ENCODE results near the gene PTPRF.

- no peak for TF ChIP-seq TAF1 (conservative IDR thresholded peaks at IDR 0.05)
- no peak for TF ChIP-seq RAD21 (IDR thresholded peaks at IDR 0.05)
- TF ChIP-seq GABPA (IDR thresholded peaks at IDR 0.05 in 1 of 2, conservative IDR thresholded peaks at IDR 0.05 in 1 of 2), result no peak
- TF ChIP-seq CTCF (IDR thresholded peaks at IDR 0.05; ENCODE audit: low read depth, low read length, missing input control), result no peak
- no peak for TF ChIP-seq ATF3 (IDR thresholded peaks at IDR 0.05)
- TF ChIP-seq YY1 (IDR thresholded peaks at IDR 0.05), result no peak
These were observed 88.0 kb downstream of the PTPRF start for GRCh38 chr1:43618521-43619313.
